ENCODE results near the gene ADAMTSL1.

Gene ADAMTSL1

DNA sequence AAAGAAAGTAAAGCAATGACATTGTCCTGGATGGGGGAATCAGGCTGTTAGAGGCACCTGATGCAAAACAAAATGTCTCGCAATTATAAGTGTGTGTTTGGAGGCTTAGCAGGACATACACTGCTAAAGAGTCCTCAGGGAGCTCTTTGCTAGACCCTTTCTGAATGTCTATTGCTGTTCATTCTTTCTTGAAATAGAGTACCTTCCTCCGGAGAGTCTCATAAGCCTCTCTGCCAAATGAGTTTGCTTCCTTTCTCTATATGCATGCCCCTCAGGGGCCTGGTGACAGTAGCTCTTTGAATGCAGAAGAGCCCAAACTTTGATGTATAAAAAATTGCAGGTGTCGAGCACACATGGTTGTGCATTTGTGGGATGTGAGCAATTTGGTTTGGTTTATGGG is 26.4 kb upstream of the ADAMTSL1 start:
- TF ChIP-seq, protein P1, sequence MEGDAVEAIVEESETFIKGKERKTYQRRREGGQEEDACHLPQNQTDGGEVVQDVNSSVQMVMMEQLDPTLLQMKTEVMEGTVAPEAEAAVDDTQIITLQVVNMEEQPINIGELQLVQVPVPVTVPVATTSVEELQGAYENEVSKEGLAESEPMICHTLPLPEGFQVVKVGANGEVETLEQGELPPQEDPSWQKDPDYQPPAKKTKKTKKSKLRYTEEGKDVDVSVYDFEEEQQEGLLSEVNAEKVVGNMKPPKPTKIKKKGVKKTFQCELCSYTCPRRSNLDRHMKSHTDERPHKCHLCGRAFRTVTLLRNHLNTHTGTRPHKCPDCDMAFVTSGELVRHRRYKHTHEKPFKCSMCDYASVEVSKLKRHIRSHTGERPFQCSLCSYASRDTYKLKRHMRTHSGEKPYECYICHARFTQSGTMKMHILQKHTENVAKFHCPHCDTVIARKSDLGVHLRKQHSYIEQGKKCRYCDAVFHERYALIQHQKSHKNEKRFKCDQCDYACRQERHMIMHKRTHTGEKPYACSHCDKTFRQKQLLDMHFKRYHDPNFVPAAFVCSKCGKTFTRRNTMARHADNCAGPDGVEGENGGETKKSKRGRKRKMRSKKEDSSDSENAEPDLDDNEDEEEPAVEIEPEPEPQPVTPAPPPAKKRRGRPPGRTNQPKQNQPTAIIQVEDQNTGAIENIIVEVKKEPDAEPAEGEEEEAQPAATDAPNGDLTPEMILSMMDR (IDR thresholded peaks at IDR 0.05; ENCODE audit: low read depth, low read length, missing control alignments), result no peak
- H3K4me3 ChIP-seq (ENCODE audit: low read depth, low read length), result no peak overlapping the region
- in situ Hi-C loops (cut with HindIII; ENCODE audit: low sequenced_read_pairs), result no loop called here
- DNase-seq (ENCODE audit: low read depth), result no peak

DNA sequence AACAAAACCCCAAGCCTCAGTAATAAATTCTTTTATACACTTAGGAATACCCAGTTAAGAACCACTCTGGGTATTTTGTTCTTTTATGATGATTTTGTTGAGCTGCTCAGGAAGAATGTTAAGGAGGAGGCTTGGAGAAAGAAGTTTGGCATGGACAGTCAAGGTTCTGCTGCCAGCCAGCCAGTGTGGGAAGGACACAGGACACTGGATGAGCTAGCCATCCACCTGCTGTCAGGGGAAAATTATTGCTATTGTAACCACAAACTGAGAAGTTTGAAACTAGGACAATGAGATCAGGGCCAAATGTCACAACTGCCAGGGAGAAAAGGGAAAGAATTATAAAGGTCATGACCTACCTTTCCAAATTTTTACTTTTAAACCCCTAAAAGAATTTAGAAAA is 25.9 kb upstream of the ADAMTSL1 start:
- no peak overlapping the region for H3K4me3 ChIP-seq (ENCODE audit: low read depth, low read length)
- TF ChIP-seq, protein P1 (IDR thresholded peaks at IDR 0.05; ENCODE audit: low read depth, low read length, missing control alignments), result no peak
- no peak for DNase-seq (ENCODE audit: low read depth)
- in situ Hi-C loops (cut with HindIII; ENCODE audit: low sequenced_read_pairs), result no loop called here

DNA sequence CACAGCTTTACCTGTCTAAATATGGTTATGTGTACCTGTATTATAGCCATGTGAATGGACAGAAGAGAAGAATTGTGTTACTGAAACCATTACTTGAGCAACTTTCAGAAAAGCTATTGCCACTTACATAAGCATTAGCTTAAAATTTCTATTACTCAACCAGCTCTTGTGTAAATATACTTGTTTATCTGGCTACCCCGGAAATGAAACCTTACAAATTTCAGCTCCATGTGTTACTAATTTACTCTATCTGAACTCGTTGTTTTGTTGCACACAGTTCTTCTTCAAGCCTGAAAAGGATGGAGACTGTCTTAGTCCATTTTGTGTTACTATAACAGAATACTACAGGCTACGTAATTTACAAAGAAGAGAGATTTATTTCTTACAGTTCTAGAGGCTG is 22.5 kb upstream of the ADAMTSL1 start:
- in situ Hi-C loops (cut with HindIII; ENCODE audit: low sequenced_read_pairs), result loop anchor here (25.0 kb wide), 1 partner anchor 189 kb away; no protein-coding TSS in a partner anchor
- TF ChIP-seq, protein P1 (IDR thresholded peaks at IDR 0.05; ENCODE audit: low read depth, low read length, missing control alignments), result no peak
- DNase-seq (ENCODE audit: low read depth), result no peak
- H3K4me3 ChIP-seq (ENCODE audit: low read depth, low read length), result no peak overlapping the region

DNA sequence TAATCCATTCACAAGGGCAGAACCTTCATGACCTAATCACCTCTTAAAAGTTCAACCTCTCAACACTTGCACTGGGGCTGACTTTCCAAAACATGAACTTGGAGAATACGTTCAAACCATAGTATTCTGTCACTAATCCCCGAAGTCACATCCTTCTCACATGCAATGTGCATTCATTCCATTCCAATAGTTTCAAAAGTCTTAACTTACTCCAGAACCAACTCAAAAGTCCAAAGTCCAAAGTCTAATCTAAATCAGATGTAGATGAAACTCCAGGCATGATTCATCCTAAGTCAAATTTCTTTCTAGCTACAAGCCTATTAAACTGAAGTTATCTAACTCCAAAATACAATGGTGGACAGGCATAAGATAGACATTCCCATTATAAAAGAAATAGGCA is 21.7 kb upstream of the ADAMTSL1 start:
- H3K4me3 ChIP-seq (ENCODE audit: low read depth, low read length), result no peak overlapping the region
- in situ Hi-C loops (cut with HindIII; ENCODE audit: low sequenced_read_pairs), result loop anchor here (25.0 kb wide), 1 partner anchor 190 kb away; no protein-coding TSS in a partner anchor
- no peak for DNase-seq (ENCODE audit: low read depth)
- TF ChIP-seq, protein P1 (IDR thresholded peaks at IDR 0.05; ENCODE audit: low read depth, low read length, missing control alignments), result no peak

DNA sequence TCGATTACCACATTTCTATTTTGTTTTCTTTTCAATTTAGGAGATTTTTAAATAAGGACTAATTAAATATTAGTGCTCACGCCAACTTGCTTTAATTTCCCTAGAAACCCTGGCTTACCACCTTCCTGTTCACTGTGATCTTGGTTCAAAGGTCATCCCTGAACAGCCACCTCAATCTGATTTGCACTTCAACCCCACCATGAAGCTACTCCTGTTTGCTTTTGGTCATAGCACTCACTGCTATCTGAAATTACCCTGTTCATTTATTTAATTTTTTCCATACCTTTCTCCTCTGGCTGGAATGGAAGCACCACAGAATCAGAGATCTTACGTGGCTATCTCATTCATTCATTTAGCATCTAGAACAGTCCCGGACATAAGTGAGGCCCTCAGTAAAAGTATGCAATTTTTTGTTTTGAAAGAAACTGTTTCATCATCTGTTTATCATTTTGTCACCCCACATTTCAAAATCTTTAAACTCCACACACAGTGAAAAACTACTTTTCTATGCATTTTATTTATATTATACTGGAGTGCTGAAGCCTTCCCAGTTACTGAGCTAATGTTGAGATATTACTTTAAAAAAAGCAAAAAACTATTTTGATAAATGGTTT is 17.2 kb upstream of the ADAMTSL1 start:
- in situ Hi-C loops (cut with HindIII; ENCODE audit: low sequenced_read_pairs), result loop anchor here (25.0 kb wide), 1 partner anchor 194 kb away; no protein-coding TSS in a partner anchor
- no peak for DNase-seq (ENCODE audit: low read depth)
- H3K4me3 ChIP-seq (ENCODE audit: low read depth, low read length), result no peak overlapping the region
- TF ChIP-seq, protein P1 (IDR thresholded peaks at IDR 0.05; ENCODE audit: low read depth, low read length, missing control alignments), result no peak

DNA sequence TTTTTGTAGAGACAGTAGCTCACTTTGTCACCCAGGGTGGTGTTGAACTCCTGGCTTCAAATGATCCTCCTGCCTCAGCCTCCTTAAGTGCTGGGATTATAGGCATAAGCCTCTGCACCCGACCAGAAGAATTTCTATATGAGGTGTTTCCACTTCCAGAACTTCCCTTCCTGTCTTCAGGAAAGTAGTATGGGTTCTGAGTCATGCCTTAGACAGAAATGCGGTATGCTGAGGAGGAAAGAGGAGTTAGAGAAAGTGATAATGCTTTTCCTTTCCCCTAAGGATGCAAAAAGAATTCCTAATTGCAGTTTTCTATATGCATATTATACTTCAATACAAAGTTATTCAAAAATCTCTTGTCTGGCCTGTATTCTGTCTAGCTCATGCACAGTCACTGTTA is 16.4 kb upstream of the ADAMTSL1 start:
- TF ChIP-seq, protein P1 (IDR thresholded peaks at IDR 0.05; ENCODE audit: low read depth, low read length, missing control alignments), result no peak
- no peak overlapping the region for H3K4me3 ChIP-seq (ENCODE audit: low read depth, low read length)
- in situ Hi-C loops (cut with HindIII; ENCODE audit: low sequenced_read_pairs), result loop anchor here (25.0 kb wide), 1 partner anchor 195 kb away; no protein-coding TSS in a partner anchor
- DNase-seq (ENCODE audit: low read depth), result no peak
